ENCODE measurements around the gene FPGS.
"Not testable (repeated sequence)": the region's sequence is repeated elsewhere in the genome, so short reads cannot be mapped to it uniquely, and the experiment has no call there.

FPGS gene

DNA sequence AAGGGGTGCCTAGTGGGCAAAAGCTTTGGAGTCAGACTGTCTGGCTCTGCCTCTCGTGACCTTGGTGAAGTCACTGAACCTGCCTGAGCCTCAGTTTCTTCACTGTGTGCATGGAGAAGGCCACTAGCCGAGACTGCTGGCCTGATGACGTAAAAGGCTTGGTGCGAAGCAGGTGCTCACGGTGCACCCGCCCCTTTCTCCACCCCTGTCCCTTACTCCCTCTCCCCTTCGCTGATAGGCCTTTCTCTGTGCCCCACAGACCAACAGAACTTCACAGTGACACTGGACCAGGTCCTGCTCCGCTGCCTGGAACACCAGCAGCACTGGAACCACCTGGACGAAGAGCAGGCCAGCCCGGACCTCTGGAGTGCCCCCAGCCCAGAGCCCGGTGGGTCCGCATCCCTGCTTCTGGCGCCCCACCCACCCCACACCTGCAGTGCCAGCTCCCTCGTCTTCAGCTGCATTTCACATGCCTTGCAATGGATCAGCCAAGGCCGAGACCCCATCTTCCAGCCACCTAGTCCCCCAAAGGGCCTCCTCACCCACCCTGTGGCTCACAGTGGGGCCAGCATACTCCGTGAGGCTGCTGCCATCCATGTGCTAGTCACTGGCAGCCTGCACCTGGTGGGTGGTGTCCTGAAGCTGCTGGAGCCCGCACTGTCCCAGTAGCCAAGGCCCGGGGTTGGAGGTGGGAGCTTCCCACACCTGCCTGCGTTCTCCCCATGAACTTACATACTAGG, 10.4 kb downstream of the FPGS start:
- DNase-seq (ENCODE audit: low read depth), result no peak

GRCh38 chr9:127813686-127814226, 11.1 kb downstream of the FPGS start:
- no peak for DNase-seq (ENCODE audit: low read depth)

GRCh38 chr9:127814619-127815511, 12.2 kb downstream of the FPGS start:
- DNase-seq (ENCODE audit: low read depth), result no peak

DNA sequence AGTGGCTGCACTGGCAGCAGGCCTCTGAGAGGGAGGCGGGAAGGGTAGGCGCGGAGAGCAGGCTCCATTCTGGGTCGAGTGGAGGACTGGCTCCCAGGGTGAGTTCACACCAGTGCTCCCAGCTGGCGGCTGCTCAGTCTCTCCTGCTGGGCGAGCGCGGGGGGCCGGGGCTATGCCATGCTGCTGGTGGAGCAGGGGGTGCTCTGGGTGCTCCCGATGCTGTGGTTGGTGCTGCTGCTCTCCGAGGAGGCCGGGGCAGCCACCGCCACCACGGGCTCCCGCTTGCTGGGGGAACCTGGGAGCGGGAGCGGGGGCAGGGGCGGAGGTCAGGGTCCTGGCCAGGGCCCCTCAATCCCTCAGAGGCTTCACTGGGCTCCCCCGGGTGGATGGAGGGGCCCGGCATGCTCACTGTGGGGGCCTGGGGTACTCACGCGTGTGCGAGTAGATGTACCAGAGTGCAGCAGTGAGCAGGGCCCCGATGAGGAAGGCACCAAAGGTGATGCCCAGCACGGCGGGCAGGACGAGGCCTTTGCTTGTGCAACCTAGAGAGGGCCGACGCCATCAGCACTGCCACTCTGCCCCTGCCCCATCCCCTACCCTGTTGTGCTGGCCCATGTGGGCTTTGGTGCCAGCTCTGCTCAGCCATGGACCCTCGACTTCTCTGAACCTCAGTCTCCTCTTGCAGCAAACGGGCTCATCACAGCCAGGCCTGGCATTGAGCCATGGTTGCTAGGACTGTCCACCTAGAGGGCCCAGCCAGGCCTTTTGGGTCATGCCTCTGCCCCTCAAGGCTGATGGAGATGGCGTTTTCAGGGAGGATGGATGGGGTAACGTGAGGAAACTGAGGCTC, 13.1 kb downstream of the FPGS start:
- DNase-seq (ENCODE audit: low read depth), result no peak

GRCh38 chr9:127816362-127816725, 13.7 kb downstream of the FPGS start:
- no peak for DNase-seq (ENCODE audit: low read depth)

GRCh38 chr9:127816728-127817127, 14.0 kb downstream of the FPGS start:
- no peak for DNase-seq (ENCODE audit: low read depth)

DNA sequence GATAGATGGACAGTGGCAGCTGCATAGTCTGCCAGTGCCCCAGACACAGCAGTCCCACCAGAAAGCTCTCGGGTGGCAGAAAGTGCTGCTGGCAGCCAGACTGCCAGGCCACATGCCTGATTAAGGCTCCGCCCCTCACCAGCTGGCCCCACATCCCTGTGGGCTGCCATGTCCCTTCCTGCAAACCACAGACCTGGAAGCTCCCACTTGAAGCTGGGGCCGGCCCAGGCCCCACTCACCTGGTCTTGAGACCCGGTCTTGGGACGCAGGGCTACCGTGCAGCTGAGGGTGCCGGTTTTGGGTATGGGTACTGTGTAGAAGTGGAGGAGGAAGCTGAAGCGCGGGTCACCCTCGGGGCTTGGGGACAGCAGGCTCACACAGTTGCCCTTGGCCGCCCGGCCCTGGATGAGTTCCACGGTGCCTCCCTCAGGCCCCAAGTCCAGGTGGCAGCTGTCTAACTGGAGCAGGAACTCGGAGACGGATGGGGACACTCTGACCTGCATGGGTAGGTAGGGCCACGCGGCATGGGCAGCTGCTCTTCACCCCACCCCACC, 15.3 kb downstream of the FPGS start:
- no peak for DNase-seq (ENCODE audit: low read depth)

DNA sequence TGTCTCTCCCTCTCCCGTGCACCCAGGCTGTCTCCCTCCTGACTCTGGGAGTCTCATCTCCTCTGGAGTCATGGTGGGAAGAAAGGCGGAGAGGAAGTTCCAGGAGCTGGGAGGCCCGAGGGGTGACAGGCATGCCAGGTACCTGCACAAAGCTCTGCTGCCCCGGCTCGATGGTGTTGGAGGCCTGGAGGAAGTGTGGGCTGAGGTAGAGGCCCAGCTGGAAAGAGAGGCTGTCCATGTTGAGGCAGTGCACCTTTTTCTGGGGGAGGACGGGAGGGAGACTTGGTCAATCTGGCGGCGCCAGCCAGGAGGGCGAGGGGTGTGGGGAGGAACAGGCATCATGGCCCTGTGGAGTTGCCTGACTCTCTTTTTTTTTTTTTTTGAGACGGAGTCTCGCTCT, 15.9 kb downstream of the FPGS start:
- DNase-seq (ENCODE audit: low read depth), result no peak

- no peak for DNase-seq (ENCODE audit: low read depth)
Observed at GRCh38 chr9:127822108-127822507, 19.4 kb downstream of the FPGS start.

- DNase-seq (ENCODE audit: low read depth), result no peak
Observed at GRCh38 chr9:127825319-127826051, 22.8 kb downstream of the FPGS start.

DNA sequence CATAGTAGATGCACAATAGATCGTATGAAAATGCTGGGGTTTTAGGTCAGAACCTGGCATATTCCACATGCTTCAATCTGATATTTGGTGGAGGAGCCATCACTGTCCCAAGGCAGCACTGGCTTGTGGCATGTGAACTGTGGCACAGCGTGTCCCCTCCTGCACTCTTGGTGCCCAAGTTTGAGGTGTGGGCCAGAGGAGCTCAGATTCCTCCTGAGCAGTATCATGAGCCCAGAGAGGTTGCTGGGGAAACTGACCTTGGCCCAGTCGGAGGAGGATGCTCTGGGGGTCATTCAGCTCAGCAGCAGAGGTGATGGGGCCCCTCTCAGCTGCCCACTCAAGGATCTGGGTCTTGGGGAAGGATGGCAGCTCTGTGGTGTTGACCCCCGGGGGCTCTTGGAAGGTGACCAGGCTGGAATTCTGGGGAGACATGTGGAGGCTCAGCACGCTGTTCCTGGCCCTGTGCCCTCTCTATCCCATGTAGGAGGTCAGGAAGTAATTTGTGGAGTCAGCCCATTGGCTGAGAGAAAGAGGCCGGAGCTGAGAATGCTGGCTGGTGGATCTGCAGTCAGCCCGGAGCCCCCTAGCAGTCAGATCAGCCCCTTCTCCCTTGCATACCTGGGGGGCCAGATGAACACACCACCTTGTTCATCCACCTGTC, 23.7 kb downstream of the FPGS start:
- DNase-seq (ENCODE audit: low read depth), result no peak

DNA sequence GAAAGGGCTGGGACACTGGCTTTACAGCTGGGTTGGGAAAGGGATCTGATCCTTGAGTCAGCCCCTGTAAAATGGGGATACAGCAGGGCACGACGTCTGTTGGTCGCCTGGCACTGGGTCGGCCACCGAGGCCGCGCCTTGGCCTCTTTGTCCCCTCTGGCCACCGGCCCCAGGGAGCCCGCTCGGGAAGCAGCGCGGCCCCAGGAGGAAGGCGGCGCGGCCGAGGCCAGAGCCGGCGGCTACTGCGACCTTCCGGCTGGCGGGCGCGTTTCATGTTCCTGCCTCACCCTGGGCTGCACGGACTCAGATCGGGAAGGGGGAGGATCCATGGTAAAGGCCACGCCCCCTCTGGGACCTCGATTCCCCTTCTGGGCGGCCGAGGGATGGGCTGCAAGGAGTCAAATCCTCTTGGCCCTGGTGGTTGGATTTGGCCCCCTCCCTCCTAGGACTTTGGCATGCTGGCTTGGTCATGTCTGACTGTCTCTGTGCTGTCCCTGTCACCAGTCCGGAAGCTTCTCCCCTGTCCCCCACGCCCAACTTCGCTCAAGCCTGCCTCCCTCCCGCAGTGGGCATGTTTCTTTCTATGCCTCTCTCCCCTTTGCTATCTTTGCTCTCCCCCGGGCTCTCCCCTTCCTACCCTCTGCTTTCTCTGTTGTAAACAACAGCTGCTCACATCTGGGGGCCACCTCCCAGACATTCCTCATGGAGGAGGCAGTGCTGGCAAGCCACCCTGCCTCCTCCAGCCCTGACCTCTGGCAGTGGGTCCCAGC, 25.8 kb downstream of the FPGS start:
- DNase-seq (ENCODE audit: low read depth), result no peak

GRCh38 chr9:127829205-127829906, 26.7 kb downstream of the FPGS start:
- no peak for DNase-seq (ENCODE audit: low read depth)

- DNase-seq (ENCODE audit: low read depth), result no peak
Observed at GRCh38 chr9:127832248-127832647, 29.6 kb downstream of the FPGS start.

DNA sequence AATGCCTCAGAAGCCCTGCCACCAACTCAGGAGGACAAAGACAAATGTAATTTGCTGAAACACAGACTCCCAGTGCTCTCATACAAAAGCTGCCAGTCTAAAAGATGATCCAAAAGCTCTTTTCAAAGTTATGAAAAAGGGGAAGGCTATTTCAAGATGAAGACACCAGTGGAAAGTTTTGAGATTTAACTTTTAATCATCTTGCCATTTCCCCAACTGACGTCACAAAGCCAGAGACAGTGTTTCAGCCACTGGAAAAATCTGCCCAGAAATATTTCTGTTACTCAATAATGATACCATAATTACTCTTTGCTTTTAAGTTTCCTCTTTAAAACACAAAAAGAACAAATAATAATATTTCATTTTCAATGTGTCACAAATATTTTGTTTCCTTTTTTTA, 30.9 kb downstream of the FPGS start:
- DNase-seq (ENCODE audit: low read depth), result no peak

DNA sequence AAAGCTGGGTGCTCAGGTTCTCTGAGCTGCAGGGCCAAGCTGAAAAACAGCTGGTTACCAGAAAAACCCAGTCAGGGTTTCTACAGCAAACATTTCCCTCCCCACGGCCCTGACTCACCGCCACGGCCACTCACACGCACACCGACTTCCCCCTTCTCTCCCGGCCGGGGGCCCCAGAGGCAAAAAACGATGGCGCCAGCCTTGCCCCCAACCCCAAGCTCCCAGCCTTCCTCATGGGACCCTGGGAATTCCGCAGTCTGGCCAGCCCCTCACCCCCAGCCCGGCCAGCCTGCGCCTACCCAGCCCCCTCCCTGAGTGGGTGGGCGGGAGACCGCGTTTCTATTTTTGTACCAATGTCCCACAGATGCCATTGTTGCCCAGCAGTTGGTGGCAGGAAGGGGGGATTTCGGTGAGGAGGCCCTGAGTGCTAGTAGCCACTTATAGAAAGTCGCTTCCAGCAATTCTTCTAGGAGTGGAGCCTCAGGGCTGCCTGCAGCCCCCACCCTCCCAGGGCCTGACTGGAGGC, 33.4 kb downstream of the FPGS start:
- no peak for DNase-seq (ENCODE audit: low read depth)

GRCh38 chr9:127836561-127836960, 33.9 kb downstream of the FPGS start:
- DNase-seq (ENCODE audit: low read depth), result not testable (repeated sequence)

- no peak for DNase-seq (ENCODE audit: low read depth)
Observed at GRCh38 chr9:127837346-127837745, 34.7 kb downstream of the FPGS start.
